Right lung (tissue), 5 donors: ENCODE measurements around the gene SHANK3. TPM values are rescaled to one million over a fixed set of nuclear protein-coding genes. Genes with fewer than 3 reads are reported as not detected.

Experiments used
- DNase-seq, 2 donors: peaks; one replicate each; pipeline ENCODE4 v3.0.0-alpha.2; 2013
- polyA plus RNA-seq, 5 donors: library from polyadenylated mRNA; unstranded; fragments of 120-200 nt; gene quantifications; one replicate each; pipeline versions ENCODE4 v1.2.1 to v1.2.3, GENCODE V29; 2013; ENCODE audit warnings: inconsistent platforms in 1 of 5, low replicate concordance in 1 of 5; ENCODE audit not compliant: insufficient read length in 5 of 5, insufficient read depth in 1 of 5

Gene SHANK3
- polyA plus RNA-seq, 5 donors: 14.0 to 35.7 (median 22.7) TPM

DNA sequence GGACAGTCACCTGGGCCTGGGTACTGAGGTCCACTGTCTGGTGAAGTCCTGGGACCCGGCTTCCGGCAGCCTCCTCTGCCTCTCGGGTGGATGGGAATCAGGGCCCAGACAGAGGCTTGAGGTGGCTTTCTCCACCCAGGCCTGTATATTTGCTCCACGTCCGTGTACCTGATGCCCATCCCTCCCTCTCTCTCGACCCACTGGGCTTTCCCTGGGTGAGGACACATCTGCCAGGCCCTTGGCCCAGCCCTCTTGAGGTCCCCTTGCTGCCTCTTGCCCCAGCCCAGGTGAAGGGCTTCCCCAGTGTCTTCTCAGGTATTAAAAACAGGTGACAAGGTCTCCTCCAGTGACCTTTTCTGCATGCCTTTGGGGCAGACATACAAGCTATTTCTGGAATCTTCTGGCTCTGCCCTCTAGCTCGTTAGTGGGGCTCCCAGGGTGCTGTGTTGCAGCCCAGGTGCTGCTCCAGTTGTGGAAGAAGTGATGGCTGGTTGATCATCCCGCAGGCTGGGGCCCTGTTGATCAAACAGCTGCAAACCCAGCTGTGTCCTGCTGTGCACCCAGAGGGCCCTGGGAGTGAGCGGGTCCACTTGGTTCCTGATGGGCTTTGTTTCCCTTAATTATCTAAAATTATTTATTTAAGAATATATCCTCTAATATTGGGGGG, 39.9 kb downstream of the SHANK3 start:
- DNase-seq: no peak

GRCh38 chr22:50713008-50713385, 40.4 kb downstream of the SHANK3 start:
- no peak for DNase-seq

GRCh38 chr22:50713571-50714056, 41.0 kb downstream of the SHANK3 start:
- no peak for DNase-seq

- DNase-seq: no peak
Observed at GRCh38 chr22:50714150-50714549, 41.5 kb downstream of the SHANK3 start.

DNA sequence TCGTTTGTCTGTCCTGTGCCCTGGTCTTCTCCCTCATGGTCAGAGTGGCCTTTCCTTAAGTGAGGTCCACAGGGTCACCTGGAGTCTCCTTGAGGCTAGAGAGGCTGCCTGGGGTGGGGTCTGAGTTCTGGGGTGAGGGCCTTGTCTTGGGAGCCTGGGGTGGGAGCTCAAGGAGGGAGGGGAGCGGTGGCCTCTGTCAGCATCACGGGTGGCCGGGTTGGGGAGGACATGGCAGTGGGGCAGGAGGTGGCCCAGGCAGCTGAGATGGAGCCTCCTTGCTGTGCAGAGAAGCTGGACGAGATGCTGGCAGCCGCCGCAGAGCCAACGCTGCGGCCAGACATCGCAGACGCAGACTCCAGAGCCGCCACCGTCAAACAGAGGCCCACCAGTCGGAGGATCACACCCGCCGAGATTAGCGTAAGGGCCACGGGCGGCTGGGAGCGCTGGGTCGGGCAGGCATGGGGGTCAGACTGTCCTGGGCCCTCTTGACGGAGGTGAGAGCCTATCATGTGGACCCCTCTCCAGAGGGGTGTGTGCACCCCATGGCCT, 42.1 kb downstream of the SHANK3 start:
- DNase-seq: no peak

DNA sequence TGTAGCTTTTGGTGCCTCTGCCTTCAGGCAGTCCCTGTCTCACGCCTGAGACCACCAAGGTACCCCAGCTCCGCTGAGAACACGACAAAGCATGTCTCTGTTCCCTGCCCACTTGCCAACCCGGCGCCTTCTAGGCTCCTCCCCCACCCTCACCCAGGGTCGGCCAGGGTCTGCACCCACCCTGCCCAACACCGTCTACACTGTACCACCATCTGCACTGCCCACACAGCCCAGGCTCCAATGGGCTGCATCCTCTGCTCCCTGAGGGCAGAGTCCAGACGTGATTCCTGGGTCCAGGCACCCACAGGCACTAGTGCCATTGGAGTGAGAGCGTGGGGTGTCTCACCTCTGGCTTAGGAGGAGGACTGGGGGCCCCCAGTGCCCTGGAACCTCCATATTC, 42.6 kb downstream of the SHANK3 start:
- no peak for DNase-seq

GRCh38 chr22:50715776-50716175, 43.2 kb downstream of the SHANK3 start:
- no peak for DNase-seq

- no peak for DNase-seq
Observed at GRCh38 chr22:50716290-50717024, 43.8 kb downstream of the SHANK3 start.

GRCh38 chr22:50717709-50718351, 45.2 kb downstream of the SHANK3 start:
- no peak for DNase-seq

DNA sequence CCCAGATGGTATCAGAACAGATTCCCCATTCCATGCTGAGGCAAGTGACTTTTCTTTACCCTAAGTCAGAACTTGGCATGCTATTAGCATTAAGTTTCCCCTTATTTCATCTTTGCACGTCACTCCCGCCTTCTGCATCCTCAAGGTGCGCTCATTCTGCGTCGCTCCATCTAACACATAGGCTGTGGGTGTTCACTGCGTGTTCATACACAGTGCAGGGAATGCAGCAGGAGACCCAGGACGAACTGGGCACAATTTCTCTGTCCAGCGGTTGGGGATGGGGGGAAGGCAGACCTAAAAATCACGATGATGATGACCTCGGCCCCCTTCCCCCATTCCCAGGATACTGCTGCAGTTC, 45.7 kb downstream of the SHANK3 start:
- DNase-seq: no peak

DNA sequence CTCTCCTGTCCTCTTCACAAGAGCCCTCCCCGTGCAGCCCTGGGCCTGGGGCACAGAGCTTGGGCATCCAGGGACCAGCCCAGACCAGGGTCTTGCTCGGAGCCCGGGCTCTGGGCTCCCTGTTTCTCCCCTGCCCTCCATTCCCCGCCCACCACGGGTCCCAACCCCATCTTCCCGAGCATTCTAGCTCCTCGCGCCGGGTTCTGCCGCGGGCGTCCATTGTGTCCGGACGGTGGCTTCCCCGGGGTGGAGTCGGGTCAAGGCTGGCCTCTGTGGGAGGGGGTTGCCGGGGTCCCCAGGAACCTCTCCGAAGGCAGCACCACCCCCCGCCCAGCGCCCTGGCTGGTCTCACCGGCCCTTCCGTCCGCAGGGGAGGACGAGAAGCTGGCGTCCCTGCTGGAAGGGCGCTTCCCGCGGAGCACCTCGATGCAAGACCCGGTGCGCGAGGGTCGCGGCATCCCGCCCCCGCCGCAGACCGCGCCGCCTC, 47.2 kb downstream of the SHANK3 start:
- no peak for DNase-seq

GRCh38 chr22:50720301-50721256, 48.0 kb downstream of the SHANK3 start:
- no peak for DNase-seq

DNA sequence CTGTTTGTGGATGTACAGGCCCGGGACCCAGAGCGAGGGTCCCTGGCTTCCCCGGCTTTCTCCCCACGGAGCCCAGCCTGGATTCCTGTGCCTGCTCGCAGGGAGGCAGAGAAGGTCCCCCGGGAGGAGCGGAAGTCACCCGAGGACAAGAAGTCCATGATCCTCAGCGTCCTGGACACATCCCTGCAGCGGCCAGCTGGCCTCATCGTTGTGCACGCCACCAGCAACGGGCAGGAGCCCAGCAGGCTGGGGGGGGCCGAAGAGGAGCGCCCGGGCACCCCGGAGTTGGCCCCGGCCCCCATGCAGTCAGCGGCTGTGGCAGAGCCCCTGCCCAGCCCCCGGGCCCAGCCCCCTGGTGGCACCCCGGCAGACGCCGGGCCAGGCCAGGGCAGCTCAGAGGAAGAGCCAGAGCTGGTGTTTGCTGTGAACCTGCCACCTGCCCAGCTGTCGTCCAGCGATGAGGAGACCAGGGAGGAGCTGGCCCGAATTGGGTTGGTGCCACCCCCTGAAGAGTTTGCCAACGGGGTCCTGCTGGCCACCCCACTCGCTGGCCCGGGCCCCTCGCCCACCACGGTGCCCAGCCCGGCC, 48.7 kb downstream of the SHANK3 start:
- no peak for DNase-seq

DNA sequence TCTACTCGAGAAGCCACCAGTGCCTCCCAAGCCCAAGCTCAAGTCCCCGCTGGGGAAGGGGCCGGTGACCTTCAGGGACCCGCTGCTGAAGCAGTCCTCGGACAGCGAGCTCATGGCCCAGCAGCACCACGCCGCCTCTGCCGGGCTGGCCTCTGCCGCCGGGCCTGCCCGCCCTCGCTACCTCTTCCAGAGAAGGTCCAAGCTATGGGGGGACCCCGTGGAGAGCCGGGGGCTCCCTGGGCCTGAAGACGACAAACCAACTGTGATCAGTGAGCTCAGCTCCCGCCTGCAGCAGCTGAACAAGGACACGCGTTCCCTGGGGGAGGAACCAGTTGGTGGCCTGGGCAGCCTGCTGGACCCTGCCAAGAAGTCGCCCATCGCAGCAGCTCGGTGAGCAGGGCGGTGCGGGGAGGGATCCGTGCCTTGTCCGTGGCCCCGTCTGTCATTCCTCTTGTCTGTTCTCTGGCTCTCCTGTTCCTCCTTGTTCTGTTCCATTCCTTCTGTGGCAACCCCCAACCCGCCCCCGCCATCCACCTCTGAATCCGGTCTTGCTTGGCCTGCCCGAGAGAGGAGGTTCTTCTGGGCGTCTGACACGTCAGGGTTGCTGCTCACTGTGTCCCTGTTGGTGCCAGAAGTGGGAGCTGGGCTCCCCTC, 49.6 kb downstream of the SHANK3 start:
- DNase-seq: no peak

Other genes with a start within 250 kb of the SHANK3 start
- 10 to 100 TPM; 22.9 to 48.0 (median 37.1) TPM for gene SBF1, start 197.8 kb upstream of the SHANK3 start, polyA plus RNA-seq
- gene ADM2, start 191.3 kb upstream of the SHANK3 start, polyA plus RNA-seq: under 1 TPM; 0.21 to 0.85 (median 0.37) TPM
- gene MIOX, start 186.0 kb upstream of the SHANK3 start, polyA plus RNA-seq: under 1 TPM in 3 of 5 donors, not detected in 2; 0.08 to 0.18 (median 0.08) TPM
- 10 to 100 TPM; 26.9 to 75.0 (median 45.1) TPM for gene LMF2, start 165.1 kb upstream of the SHANK3 start, polyA plus RNA-seq
- 10 to 100 TPM; 35.9 to 54.8 (median 43.3) TPM for gene NCAPH2, start 164.6 kb upstream of the SHANK3 start, polyA plus RNA-seq
- 1 to 10 TPM in 4 of 5 donors, under 1 TPM in 1; 0.33 to 5.9 (median 2.0) TPM for gene SCO2, start 147.2 kb upstream of the SHANK3 start, polyA plus RNA-seq
- 1 to 10 TPM; 1.9 to 6.9 (median 3.2) TPM for gene TYMP, start 142.8 kb upstream of the SHANK3 start, polyA plus RNA-seq
- under 1 TPM in 2 of 5 donors, not detected in 3; 0.04 to 0.05 TPM for gene KLHDC7B, start 126.9 kb upstream of the SHANK3 start, polyA plus RNA-seq
- not detected for gene SYCE3, start 109.9 kb upstream of the SHANK3 start, polyA plus RNA-seq
- gene CPT1B, start 94.4 kb upstream of the SHANK3 start, polyA plus RNA-seq: 10 to 100 TPM in 4 of 5 donors, 1 to 10 TPM in 1; 8.8 to 12.4 (median 12.1) TPM
- 10 to 100 TPM; 75.5 to 84.8 (median 82.1) TPM for gene CHKB, start 90.0 kb upstream of the SHANK3 start, polyA plus RNA-seq
- gene MAPK8IP2, start 72.0 kb upstream of the SHANK3 start, polyA plus RNA-seq: 1 to 10 TPM in 1 of 5 donors, under 1 TPM in 4; 0.56 to 1.1 (median 0.85) TPM
- 10 to 100 TPM; 14.2 to 27.7 (median 18.1) TPM for gene ARSA, start 44.7 kb upstream of the SHANK3 start, polyA plus RNA-seq
- gene ACR, start 65.4 kb downstream of the SHANK3 start, polyA plus RNA-seq: under 1 TPM; 0.26 to 0.54 (median 0.37) TPM
- 10 to 100 TPM; 57.2 to 74.9 (median 58.8) TPM for gene RABL2B, start 110.8 kb downstream of the SHANK3 start, polyA plus RNA-seq